ENCODE data around the gene TCAIM. TPM values are rescaled to one million over a fixed set of nuclear protein-coding genes. Genes with fewer than 3 reads are reported as not detected.

Gene TCAIM
- total RNA-seq, 1 experiment from 2014 or later: 30.2 TPM

DNA sequence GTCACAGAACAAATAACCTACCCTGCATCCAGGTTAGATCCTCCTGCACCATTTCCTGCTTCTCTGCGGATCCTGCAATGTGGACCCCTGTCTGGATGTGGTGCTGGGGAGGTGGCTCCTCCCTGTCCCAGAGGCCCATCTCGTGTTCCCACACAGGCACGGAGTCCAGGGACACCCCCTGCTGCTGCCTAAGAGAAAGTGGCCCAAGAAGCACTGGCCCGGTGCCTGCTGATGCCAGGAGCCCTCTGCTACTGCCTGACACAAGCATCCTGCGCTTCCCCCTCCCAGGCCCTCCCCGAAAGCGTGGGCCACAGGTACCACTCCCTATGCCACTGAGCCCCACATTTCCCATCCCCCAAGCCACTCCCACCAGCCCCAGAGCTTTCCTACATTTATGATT is 90.3 kb downstream of the TCAIM start:
- no peak for DNase-seq (ENCODE audit: low read depth, low spot score)
- in situ Hi-C loops (cut with HindIII; ENCODE audit: low pct_unique_long_range_greater_than_20kb, low sequenced_read_pairs): no loop called here

DNA sequence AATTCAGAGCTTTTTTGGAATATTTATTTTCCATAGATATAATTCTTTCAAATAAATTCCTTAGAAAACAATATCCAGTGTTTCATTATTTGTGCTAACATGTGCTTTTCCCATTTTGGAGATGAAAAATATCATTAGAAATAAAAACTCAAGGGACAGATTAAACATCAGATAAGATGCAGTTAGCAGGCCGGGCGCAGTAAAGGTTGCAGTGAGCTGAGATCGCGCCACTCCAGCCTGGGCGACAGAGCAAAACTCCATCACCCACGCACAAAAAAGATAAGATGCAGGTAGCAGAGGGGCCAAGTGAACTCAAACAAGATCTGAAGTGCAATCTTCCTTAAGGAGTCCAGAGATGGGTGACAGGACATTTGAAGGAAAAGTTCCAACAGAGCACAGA is 90.9 kb downstream of the TCAIM start:
- no peak for DNase-seq (ENCODE audit: low read depth, low spot score)
- in situ Hi-C loops (cut with HindIII; ENCODE audit: low pct_unique_long_range_greater_than_20kb, low sequenced_read_pairs): no loop called here

DNA sequence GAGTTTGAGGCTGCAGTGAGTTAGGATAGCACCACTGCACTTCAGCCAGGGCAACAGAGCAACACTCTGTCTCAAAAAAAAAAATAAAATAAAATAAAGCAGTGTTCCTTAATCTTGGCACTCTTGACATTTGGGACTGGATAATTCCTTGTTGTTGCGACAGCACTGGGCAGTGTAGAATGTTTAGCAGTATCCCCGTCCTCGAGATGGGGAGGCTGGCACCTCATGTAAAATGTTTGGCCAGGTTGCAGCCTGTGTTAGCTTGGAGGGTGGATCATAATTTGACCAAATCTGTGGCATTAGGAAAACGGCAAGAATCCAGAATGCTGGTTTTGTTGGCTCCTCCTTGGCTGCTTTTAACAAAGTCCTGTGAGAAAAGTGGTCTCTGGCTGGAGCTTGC is 91.9 kb downstream of the TCAIM start:
- in situ Hi-C loops (cut with HindIII; ENCODE audit: low pct_unique_long_range_greater_than_20kb, low sequenced_read_pairs): no loop called here
- DNase-seq (ENCODE audit: low read depth, low spot score): no peak

DNA sequence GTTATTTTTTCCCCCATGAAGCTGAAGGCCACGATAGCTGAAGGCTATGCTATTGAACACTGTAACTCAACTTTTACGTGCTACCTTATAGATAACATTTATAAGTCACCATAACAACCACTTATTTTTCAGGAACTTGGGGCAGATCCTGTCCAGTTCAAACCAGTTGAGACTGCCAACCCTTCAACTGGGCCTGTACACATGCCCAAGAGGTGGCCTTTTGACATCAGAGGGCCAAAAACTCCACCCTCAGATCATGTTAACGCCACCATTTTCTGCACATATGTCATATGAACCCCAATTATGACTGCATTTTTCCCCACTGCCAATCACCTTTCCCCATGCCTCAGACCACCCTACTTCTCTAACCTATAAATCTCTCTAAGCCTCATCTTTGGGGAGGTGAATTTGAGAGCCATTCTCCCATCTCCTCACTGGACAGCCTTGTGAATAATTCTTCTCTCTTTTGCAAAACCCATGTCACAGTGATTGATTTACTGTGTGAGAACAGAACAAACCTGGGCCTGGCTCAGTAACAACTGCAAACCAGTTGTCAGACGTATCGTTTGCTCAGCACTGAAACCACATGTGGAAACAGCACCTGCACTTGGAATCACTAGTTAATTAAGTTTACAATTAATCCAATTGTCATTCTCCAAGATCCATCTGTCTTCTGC is 96.4 kb downstream of the TCAIM start:
- DNase-seq (ENCODE audit: low read depth, low spot score): no peak
- in situ Hi-C loops (cut with HindIII; ENCODE audit: low pct_unique_long_range_greater_than_20kb, low sequenced_read_pairs): no loop called here

DNA sequence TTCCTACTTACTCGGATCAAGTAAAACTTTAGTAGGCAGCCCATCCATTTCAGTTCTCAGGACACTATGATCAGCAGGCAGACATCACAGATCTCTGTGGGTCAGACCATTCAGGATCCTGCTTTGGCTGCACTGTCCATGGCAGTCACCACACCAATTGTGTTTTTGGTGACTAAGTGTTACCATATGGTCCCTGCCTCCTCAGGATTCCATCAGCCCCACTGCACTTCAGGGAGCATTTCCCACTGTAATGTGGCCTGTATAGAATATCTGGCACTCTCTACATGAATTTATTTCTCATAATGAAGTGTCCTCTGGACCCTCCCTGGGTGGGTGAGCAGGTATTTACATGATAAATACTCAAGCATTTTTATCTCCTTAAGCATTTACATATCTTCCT is 97.6 kb downstream of the TCAIM start:
- DNase-seq (ENCODE audit: low read depth, low spot score): no peak
- in situ Hi-C loops (cut with HindIII; ENCODE audit: low pct_unique_long_range_greater_than_20kb, low sequenced_read_pairs): no loop called here

DNA sequence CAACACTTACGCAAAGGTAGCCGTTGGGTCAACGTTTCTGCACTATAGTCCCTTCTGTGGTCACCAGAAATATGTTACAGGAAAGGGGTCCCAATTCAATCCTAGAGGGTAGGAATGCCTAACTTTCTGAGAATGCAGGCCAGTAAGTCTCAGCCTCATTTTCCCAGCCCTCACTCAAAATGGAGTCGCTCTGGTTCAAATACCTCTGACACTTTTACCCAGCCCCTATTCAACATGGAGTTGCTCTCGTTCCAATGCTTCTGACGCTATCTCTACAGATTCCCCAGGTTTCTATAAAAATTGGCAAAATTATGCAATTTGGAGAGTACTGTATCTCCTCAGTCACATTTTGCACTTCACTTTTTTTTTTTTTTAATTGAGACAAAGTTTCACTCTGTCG is 99.2 kb downstream of the TCAIM start:
- in situ Hi-C loops (cut with HindIII; ENCODE audit: low pct_unique_long_range_greater_than_20kb, low sequenced_read_pairs): no loop called here
- no peak for DNase-seq (ENCODE audit: low read depth, low spot score)

DNA sequence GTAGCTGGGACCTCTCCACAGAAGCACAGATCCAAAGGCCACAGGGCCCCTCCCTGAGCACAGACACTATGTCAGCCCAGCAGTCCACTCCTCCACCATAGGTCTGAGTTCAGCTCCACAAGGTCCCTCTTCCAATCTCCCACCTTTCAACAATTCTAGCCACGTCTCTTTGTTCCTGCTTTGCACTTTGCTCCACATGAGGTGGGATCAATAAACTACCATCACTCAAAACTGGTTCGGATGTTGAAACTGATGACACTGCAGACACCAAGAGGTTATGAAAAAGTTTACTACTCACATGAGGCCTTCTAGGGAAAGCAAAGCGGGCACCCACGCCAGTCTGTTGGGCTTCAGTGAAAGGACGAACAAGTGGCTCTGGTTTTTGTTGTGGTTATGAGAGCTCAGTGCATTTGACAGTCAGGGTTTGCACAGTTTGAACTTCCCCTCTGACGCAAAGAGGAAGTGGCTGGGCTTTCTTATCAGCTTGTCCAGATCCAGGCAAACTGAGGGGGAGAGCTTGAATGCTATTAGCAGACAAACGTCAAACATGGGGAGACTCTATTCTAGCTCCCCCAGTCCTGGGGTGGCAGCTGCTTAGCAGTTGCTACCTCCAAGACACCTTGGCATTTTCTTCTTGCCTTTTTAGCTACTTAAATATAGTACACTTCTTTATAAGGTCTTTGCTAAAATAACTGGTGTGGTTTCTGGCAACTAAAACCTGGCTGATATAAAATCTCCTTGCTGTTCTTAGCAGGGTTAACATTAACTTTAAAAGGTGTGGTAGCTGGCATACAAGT is 101.1 kb downstream of the TCAIM start:
- in situ Hi-C loops (cut with HindIII; ENCODE audit: low pct_unique_long_range_greater_than_20kb, low sequenced_read_pairs): no loop called here
- no peak for DNase-seq (ENCODE audit: low read depth, low spot score)

DNA sequence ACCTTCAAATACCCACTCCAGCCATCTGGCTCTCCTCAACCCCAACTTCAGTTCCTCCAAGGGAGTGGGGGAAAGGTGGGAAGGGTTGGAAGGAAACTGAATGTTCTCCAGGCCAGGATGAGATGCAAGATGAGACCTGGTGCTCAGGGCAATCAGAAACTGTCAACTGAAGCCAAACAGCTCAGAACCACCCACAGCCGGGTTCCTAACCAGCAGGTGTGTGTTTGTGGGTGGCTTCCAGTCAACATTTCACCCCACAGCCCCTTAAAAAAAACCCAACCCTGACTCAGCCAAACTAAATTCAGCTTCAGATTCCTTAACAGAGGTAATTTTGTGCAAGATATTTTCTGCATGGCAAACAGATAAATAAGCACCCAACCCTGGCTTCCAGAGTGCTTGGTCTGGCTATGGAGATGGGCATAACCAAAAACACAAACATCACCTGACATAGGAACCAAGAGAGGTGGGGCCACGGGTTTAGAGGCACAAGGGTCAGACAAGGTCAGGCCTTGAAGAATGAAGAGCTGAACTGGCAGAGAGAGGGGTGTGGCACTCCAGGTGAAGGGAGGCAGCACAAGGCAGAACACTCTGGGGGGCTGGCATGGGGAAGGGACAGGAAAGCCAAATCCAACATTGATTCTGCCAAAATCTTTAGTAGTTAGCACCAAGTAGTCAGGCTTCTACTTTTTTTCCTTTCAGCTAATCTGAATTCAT is 104.2 kb downstream of the TCAIM start:
- in situ Hi-C loops (cut with HindIII; ENCODE audit: low pct_unique_long_range_greater_than_20kb, low sequenced_read_pairs): no loop called here
- DNase-seq (ENCODE audit: low read depth, low spot score): no peak

DNA sequence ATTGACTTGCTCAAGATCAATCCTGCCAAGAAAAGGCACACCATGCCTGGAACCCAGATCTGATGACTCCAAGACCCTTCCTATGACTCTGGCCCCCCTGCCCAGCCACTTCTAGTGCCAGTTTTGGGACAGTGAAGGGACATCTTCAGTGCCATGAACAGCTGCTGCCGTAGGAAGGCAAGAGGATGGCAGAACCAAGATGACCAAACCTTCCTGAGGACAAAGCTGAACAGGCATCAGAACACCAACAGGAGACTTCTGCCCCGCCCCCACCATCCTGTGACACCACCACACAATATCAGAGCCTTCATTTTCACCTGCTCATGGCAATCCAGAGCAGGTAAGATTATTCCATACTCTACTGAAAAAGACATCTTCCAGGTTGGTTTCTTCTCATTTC is 105.9 kb downstream of the TCAIM start:
- no peak for DNase-seq (ENCODE audit: low read depth, low spot score)
- in situ Hi-C loops (cut with HindIII; ENCODE audit: low pct_unique_long_range_greater_than_20kb, low sequenced_read_pairs): no loop called here

DNA sequence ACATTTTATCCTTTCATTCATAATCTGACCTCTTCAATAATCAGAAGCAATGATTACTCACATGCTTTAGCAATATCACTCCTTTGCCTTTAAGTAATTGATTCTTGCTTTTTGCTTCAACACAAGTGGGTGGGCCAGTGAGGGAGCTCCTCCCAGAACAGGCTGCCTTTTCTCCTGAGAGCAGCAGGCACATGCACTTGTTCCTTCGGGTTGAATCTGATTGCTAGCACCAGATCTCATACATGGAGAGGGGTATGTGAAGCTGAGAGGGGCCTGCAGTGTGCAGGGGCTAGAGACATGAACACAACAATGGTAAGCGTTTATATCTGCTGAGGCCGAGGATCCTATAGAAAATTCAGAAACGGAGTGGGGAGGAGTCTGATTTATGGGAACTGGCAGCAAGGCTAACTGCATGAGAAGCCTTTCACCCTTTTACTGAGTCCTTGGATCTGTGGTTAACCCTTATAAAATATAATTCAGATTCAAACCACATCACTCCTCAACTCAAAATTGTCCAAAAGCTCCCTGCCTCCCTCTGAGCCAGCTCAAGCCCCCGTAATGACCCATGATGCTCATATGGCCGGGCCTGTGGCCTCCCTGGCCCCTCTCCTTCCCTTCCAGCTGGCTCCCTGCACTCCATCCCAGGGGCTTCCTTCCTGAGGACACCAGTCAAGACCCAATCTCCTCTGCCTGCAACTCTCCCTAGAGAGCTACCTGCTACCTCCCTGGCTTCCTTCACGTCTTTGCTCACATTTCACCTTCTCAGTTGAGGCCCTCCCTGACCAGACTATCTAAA is 106.5 kb downstream of the TCAIM start:
- DNase-seq (ENCODE audit: low read depth, low spot score): no peak
- in situ Hi-C loops (cut with HindIII; ENCODE audit: low pct_unique_long_range_greater_than_20kb, low sequenced_read_pairs): no loop called here

DNA sequence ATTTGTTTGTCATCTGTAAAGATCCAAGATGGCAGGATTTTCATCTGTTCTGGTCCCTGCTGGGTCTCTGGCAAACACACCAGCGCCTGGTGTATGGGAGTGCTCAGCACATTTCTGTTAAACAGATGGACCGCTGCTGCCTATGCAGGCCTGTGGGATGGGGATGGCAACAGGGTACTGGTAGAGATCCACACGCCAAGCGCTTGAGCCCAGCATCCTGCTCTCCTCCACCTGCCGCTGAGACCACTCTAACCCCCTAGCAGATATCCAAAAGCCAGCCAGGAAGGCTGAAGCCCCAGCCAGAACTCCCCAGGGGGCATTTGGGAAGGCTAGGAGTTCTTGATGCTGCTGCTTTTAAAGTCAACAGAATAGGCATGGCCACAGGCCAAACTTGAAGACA is 107.2 kb downstream of the TCAIM start:
- in situ Hi-C loops (cut with HindIII; ENCODE audit: low pct_unique_long_range_greater_than_20kb, low sequenced_read_pairs): no loop called here
- DNase-seq (ENCODE audit: low read depth, low spot score): no peak

DNA sequence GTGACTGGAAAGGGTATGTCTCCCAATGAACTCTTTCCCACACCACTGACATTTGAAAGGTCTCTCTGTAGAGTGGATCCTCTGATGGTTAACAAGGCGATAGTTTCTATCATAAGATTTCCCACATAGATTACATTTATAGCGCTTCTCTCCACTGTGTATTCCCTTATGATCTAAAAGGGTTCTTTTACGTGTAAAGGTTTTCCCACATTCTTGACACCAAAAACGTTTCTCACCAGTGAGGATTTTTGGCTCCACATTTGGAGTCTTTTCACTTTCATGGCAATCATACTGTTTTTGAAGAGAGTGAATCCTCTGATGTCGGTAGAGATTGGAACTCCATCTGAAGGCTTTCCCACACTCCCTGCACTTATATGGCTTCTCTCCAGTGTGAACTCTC is 108.4 kb downstream of the TCAIM start:
- in situ Hi-C loops (cut with HindIII; ENCODE audit: low pct_unique_long_range_greater_than_20kb, low sequenced_read_pairs): no loop called here
- no peak for DNase-seq (ENCODE audit: low read depth, low spot score)

DNA sequence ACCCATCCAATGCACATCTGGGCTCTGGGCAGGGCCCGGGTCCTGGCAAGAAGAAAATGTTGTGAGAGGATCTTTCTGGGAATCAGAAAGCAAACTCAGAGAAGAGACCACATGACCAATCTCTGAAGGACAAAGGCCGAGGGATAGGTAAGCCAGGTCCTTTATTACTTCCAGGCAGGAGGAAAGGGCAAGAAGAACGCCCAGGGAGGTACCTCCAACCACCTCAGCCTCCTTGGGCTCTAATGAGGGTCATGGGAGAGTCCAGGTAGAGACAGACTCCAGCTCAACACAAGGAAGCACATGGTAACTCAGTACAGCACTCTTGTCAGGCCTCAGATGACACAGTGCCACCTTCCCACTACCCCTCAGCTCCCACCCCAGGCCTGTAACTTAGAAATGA is 112.9 kb downstream of the TCAIM start:
- DNase-seq (ENCODE audit: low read depth, low spot score): no peak
- in situ Hi-C loops (cut with HindIII; ENCODE audit: low pct_unique_long_range_greater_than_20kb, low sequenced_read_pairs): no loop called here

DNA sequence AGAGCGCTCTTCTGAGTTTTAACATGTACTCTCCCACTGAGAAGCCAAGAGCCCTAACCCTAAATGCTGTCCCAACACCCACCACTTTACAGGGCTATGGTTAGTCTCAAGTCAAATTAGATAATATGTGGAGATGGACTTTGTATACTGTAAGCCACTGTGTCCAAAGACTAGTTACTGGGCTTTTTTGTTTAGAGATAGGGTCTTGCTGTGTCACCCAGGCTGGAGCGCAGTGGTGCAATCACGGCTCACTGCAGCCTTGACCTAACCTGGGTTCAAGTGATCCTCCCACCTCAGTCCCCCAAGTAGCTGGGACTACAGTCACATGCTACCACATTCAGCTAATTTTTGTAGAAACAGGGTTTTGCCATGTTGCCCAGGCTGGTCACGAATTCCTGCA is 115.7 kb downstream of the TCAIM start:
- in situ Hi-C loops (cut with HindIII; ENCODE audit: low pct_unique_long_range_greater_than_20kb, low sequenced_read_pairs): no loop called here
- DNase-seq (ENCODE audit: low read depth, low spot score): no peak

DNA sequence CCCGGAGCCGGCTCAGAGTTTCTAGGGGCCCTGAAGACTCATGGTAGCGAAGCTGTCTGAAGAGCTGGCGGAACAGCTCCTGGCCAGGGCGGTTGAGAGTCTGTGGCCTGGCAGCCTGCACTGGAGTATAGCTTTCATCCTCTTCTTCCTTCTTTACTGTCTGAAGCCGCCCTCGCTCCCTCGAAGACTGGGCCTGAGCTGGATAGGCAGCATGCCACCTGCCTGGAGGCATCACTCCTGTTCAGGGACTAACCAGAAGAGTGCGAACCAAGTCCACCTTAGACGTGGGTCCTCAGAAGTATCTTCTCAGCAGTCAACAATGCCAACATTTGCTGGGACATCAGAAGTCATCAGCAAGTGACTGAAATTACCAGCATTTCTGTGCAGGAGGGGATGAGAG is 116.8 kb downstream of the TCAIM start:
- no peak for DNase-seq (ENCODE audit: low read depth, low spot score)
- in situ Hi-C loops (cut with HindIII; ENCODE audit: low pct_unique_long_range_greater_than_20kb, low sequenced_read_pairs): no loop called here

Data from SK-MEL-5 (cell line).